ENCODE results near the gene CRIP3. TPM values are rescaled to one million over a fixed set of nuclear protein-coding genes. Genes with fewer than 3 reads are reported as not detected.

Gene CRIP3
- total RNA-seq, 2 experiments from 2014 or later, result 1.8 to 2.0 TPM

GRCh38 chr6:43292763-43293318 lies 15.8 kb downstream of the CRIP3 start:
- Mint-ChIP-seq H3K27me3 (peaks cover 9% of the 10 kb centered on the region), H3K4me3 (no peak overlapping the region), H3K36me3 (ENCODE audit: low read depth) (no peaks in the 10 kb centered on the region), H3K4me1 (ENCODE audit: low read depth) (no peaks in the 10 kb centered on the region), H3K9me3 (no peaks in the 10 kb centered on the region), H3K27ac (no peak overlapping the region)
- H3K4me1 ChIP-seq (ENCODE audit: insufficient read depth, low read length), result no peaks in the 10 kb centered on the region
- ATAC-seq (ENCODE audit: poor library complexity) (no peak), DNase-seq (no peak)
- intact Hi-C loops (cut with DNase I, micrococcal nuclease), result loop anchor here in 1 of 2 experiments (10.0 kb wide), 1 partner anchor 52 kb away; no protein-coding TSS in a partner anchor
- CTCF ChIA-PET, result no interaction called here
- H3K9me3 ChIP-seq (ENCODE audit: control insufficient read depth in 1 of 2, insufficient read depth in 1 of 2, low read length in 2 of 2), result no peaks in the 10 kb centered on the region
- no peak for TF ChIP-seq CTCF (IDR thresholded peaks at IDR 0.05)
- H3K4me3 ChIP-seq (ENCODE audit: low read length), result no peak overlapping the region
- no peaks in the 10 kb centered on the region for H3K36me3 ChIP-seq (ENCODE audit: insufficient read depth, low read length)
- POLR2A ChIA-PET, result no interaction called here
- no peaks in the 10 kb centered on the region for H3K27me3 ChIP-seq (ENCODE audit: control insufficient read depth in 1 of 2, insufficient read depth in 2 of 2, low read length in 2 of 2)
- no peak overlapping the region for H3K27ac ChIP-seq (ENCODE audit: low read depth in 1 of 2, low read length in 2 of 2)

GRCh38 chr6:43292341-43292740 lies 16.3 kb downstream of the CRIP3 start:
- Histone ChIP-seq H3K9me3 (ENCODE audit: control insufficient read depth in 1 of 2, insufficient read depth in 1 of 2, low read length in 2 of 2) (no peaks in the 10 kb centered on the region), H3K36me3 (ENCODE audit: insufficient read depth, low read length) (no peaks in the 10 kb centered on the region), H3K4me1 (ENCODE audit: insufficient read depth, low read length) (no peaks in the 10 kb centered on the region), H3K4me3 (ENCODE audit: low read length) (no peak overlapping the region), H3K27me3 (ENCODE audit: control insufficient read depth in 1 of 2, insufficient read depth in 2 of 2, low read length in 2 of 2) (no peaks in the 10 kb centered on the region), H3K27ac (ENCODE audit: low read depth in 1 of 2, low read length in 2 of 2) (no peak overlapping the region)
- ATAC-seq (ENCODE audit: poor library complexity) (no peak), DNase-seq (no peak)
- ChIA-PET POLR2A (no interaction called here), CTCF (interaction anchor here (0.6 kb wide), 1 partner anchor 368 kb away, joined by 3 read pairs; no protein-coding TSS in a partner anchor)
- no peak overlapping the region for H3K27ac Mint-ChIP-seq
- H3K4me1 Mint-ChIP-seq (ENCODE audit: low read depth), result no peaks in the 10 kb centered on the region
- H3K36me3 Mint-ChIP-seq (ENCODE audit: low read depth), result no peaks in the 10 kb centered on the region
- intact Hi-C loops (cut with DNase I, micrococcal nuclease), result loop anchor here in 1 of 2 experiments (10.0 kb wide), 1 partner anchor 52 kb away; no protein-coding TSS in a partner anchor
- no peak overlapping the region for H3K4me3 Mint-ChIP-seq
- peaks cover 11% of the 10 kb centered on the region for H3K27me3 Mint-ChIP-seq
- no peaks in the 10 kb centered on the region for H3K9me3 Mint-ChIP-seq
- no peak for TF ChIP-seq CTCF (IDR thresholded peaks at IDR 0.05)

GRCh38 chr6:43291708-43292107 lies 16.9 kb downstream of the CRIP3 start:
- Mint-ChIP-seq H3K36me3 (ENCODE audit: low read depth) (no peaks in the 10 kb centered on the region), H3K4me1 (ENCODE audit: low read depth) (no peaks in the 10 kb centered on the region), H3K27ac (no peak overlapping the region), H3K4me3 (no peak overlapping the region), H3K27me3 (peaks cover 8% of the 10 kb centered on the region), H3K9me3 (no peaks in the 10 kb centered on the region)
- ChIA-PET POLR2A (no interaction called here), CTCF (no interaction called here)
- ATAC-seq (ENCODE audit: poor library complexity) (no peak), DNase-seq (no peak)
- no peak for TF ChIP-seq CTCF (IDR thresholded peaks at IDR 0.05)
- Histone ChIP-seq H3K4me1 (ENCODE audit: insufficient read depth, low read length) (no peaks in the 10 kb centered on the region), H3K36me3 (ENCODE audit: insufficient read depth, low read length) (no peaks in the 10 kb centered on the region), H3K4me3 (ENCODE audit: low read length) (no peak overlapping the region), H3K27ac (ENCODE audit: low read depth in 1 of 2, low read length in 2 of 2) (no peak overlapping the region), H3K27me3 (ENCODE audit: control insufficient read depth in 1 of 2, insufficient read depth in 2 of 2, low read length in 2 of 2) (no peaks in the 10 kb centered on the region), H3K9me3 (ENCODE audit: control insufficient read depth in 1 of 2, insufficient read depth in 1 of 2, low read length in 2 of 2) (no peaks in the 10 kb centered on the region)
- intact Hi-C loops (cut with DNase I, micrococcal nuclease), result loop anchor here in 1 of 2 experiments (10.0 kb wide), 1 partner anchor 53 kb away; no protein-coding TSS in a partner anchor

Measured in CD4-positive, alpha-beta T cell (primary cell).